Anterior cingulate cortex (tissue), 58 donors: ENCODE measurements around the gene SYNPR.

Experiments used
- DNase-seq, 58 donors: peaks; one replicate each; lab custom pipeline; 2025; lab: John Stamatoyannopoulos, UW

SYNPR gene

GRCh38 chr3:63662011-63662410 lies 383.9 kb downstream of the SYNPR start:
- DNase-seq, result no peak

DNA sequence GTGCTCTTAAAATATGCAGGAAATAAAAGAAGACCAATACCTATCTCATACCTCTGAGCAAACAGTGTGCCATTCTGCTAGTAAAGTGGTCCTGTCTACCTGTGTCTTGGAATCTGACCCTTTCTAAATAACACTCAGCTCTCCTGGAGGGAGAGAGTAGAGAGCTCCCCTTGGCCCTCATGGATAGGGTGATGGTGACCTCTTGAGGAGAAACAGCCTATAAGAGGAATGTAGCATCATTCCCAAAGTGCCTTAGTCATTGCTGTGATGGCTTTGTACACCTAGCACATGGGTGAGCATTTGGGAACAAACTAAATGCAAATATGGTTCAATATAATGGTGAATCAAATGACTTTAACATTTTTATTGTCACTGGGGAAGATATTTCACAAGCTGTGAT lies 384.4 kb downstream of the SYNPR start:
- DNase-seq, result no peak
